Osteocyte (in vitro differentiated cells): ENCODE data around the gene CPO. TPM values are rescaled to one million over a fixed set of nuclear protein-coding genes. Genes with fewer than 3 reads are reported as not detected.

ENCODE experiments used
- DNase-seq: peaks from one replicate; pipeline ENCODE4 v3.0.0; 2021; ENCODE audit warnings: mixed read lengths; ENCODE audit not compliant: unreplicated experiment; ENCODE audit errors: extremely low spot score
- H3K27ac Mint-ChIP-seq: one replicate; pipeline ENCODE4 v1.8.0; 2021; ENCODE audit warnings: mild to moderate bottlenecking, mixed read lengths; ENCODE audit not compliant: unreplicated experiment
- H3K27me3 Mint-ChIP-seq: one replicate; pipeline ENCODE4 v1.8.0; 2021; ENCODE audit warnings: mixed read lengths; ENCODE audit not compliant: unreplicated experiment
- H3K36me3 Mint-ChIP-seq: one replicate; pipeline ENCODE4 v1.8.0; 2021; ENCODE audit warnings: mixed read lengths; ENCODE audit not compliant: unreplicated experiment
- H3K4me1 Mint-ChIP-seq: one replicate; pipeline ENCODE4 v1.8.0; 2021; ENCODE audit warnings: mixed read lengths; ENCODE audit not compliant: unreplicated experiment
- H3K4me3 Mint-ChIP-seq: one replicate; pipeline ENCODE4 v1.8.0; 2021; ENCODE audit warnings: mild to moderate bottlenecking, moderate library complexity, mixed read lengths; ENCODE audit not compliant: unreplicated experiment
- H3K9me3 Mint-ChIP-seq: one replicate; pipeline ENCODE4 v1.8.0; 2021; ENCODE audit warnings: mixed read lengths; ENCODE audit not compliant: unreplicated experiment
- CTCF ChIP-seq: fragments of 200-600 bp; sonication (generic); IDR thresholded peaks from 2 replicates; pipeline ENCODE4 v1.5.0; 2021; ENCODE audit warnings: antibody characterized with exemption, mild to moderate bottlenecking, moderate library complexity
- total RNA-seq: library from RNA; stranded (reverse); gene quantifications from 2 replicates; pipeline ENCODE4 v1.2.1, GENCODE V29; 2021

Gene CPO
- total RNA-seq, 1 donor from 2014 or later = not detected

- no peaks in the 10 kb centered on the region for H3K36me3 Mint-ChIP-seq
- no peak overlapping the region for H3K27ac Mint-ChIP-seq
- peaks cover 4% of the 10 kb centered on the region for H3K4me1 Mint-ChIP-seq
- no peaks in the 10 kb centered on the region for H3K9me3 Mint-ChIP-seq
- peaks cover 11% of the 10 kb centered on the region for H3K27me3 Mint-ChIP-seq
- no peak for DNase-seq
- no peak for TF ChIP-seq CTCF
- H3K4me3 Mint-ChIP-seq = no peak overlapping the region
These were observed 19.0 kb upstream of the CPO start for GRCh38 chr2:206920310-206920709.

- Mint-ChIP-seq H3K4me1 (peaks cover 1% of the 10 kb centered on the region), H3K9me3 (no peaks in the 10 kb centered on the region), H3K36me3 (no peaks in the 10 kb centered on the region), H3K27me3 (peaks cover 11% of the 10 kb centered on the region), H3K27ac (no peak overlapping the region), H3K4me3 (no peak overlapping the region)
- DNase-seq = no peak
- TF ChIP-seq CTCF = no peak
These were observed 18.4 kb upstream of the CPO start for GRCh38 chr2:206920951-206921350.

GRCh38 chr2:206921529-206921928, 17.8 kb upstream of the CPO start:
- Mint-ChIP-seq H3K27ac (no peak overlapping the region), H3K36me3 (no peaks in the 10 kb centered on the region), H3K9me3 (no peaks in the 10 kb centered on the region), H3K4me3 (no peak overlapping the region), H3K27me3 (peaks cover 11% of the 10 kb centered on the region), H3K4me1 (no peaks in the 10 kb centered on the region)
- no peak for TF ChIP-seq CTCF
- DNase-seq = no peak

GRCh38 chr2:206935991-206936842, 3.1 kb upstream of the CPO start:
- DNase-seq = no peak

More at GRCh38 chr2:206935991-206936842, 3.1 kb upstream of the CPO start:
- no peaks in the 10 kb centered on the region for H3K36me3 Mint-ChIP-seq
- H3K9me3 Mint-ChIP-seq = peaks cover 5% of the 10 kb centered on the region
- H3K4me3 Mint-ChIP-seq = no peak overlapping the region
- peaks cover 3% of the 10 kb centered on the region for H3K27me3 Mint-ChIP-seq
- no peak overlapping the region for H3K27ac Mint-ChIP-seq
- no peak for TF ChIP-seq CTCF
- no peaks in the 10 kb centered on the region for H3K4me1 Mint-ChIP-seq
